B cell (primary cell): ENCODE measurements around the gene AGTPBP1. TPM values are rescaled to one million over a fixed set of nuclear protein-coding genes. Genes with fewer than 3 reads are reported as not detected.

Experiments used
- ATAC-seq: fragments of 200-7000 bp; cut with Tn5 transposase; one replicate; pipeline ENCODE4 v1.10.0; 2021; ENCODE audit warnings: low read depth, mild to moderate bottlenecking, moderate number of reproducible peaks, moderate library complexity
- CTCF ChIA-PET: fragments of 350-600 bp; sonication (Branson Sonifier 250); formaldehyde crosslinking; loops from one replicate; lab custom pipeline; 2021; ENCODE audit warnings: antibody characterized with exemption, inconsistent platforms; lab: Charles Lee
- POLR2A ChIA-PET: fragments of 350-600 bp; sonication (Branson Sonifier 250); formaldehyde crosslinking; loops from one replicate; lab custom pipeline; 2021; ENCODE audit warnings: antibody characterized with exemption; lab: Charles Lee
- DNase-seq: peaks from one replicate; pipeline ENCODE4 v3.0.0; 2013
- H2AFZ ChIP-seq: 2 replicates; pipeline ENCODE4 v1.6.1; 2012; ENCODE audit warnings: mild to moderate bottlenecking, low read depth, low read length; ENCODE audit not compliant: insufficient read depth, poor library complexity, severe bottlenecking
- H3K27ac ChIP-seq, 2 donors: 1 replicate in 1 of 2; 2 replicates in 1 of 2; pipeline ENCODE4 v1.5.1; 2012 to 2013; ENCODE audit warnings: low read length in 2 of 2, mild to moderate bottlenecking in 2 of 2, moderate library complexity in 1 of 2
- H3K27me3 ChIP-seq, 4 experiments: fragments of 200-600 bp in 1 of 4; sonication (generic) in 1 of 4; replicated peaks in 1 of 4; 1 replicate in 2 of 4; 2 replicates in 2 of 4; pipeline versions ENCODE4 v1.6.1 to v1.7.0; 2013 to 2016; ENCODE audit warnings: low read length in 3 of 4, mild to moderate bottlenecking in 2 of 4, mixed read lengths in 1 of 4, moderate library complexity in 1 of 4; ENCODE audit not compliant: insufficient read depth in 4 of 4, control insufficient read depth in 3 of 4; ENCODE audit errors: control extremely low read depth in 1 of 4
- H3K36me3 ChIP-seq, 2 experiments: replicated peaks in 1 of 2; 1 replicate in 1 of 2; 2 replicates in 1 of 2; pipeline versions ENCODE4 v1.6.1 to v1.7.1; 2013; ENCODE audit warnings: low read length in 1 of 2; ENCODE audit not compliant: insufficient read depth in 2 of 2, control insufficient read depth in 1 of 2; ENCODE audit errors: control extremely low read depth in 1 of 2, extremely low read depth in 1 of 2
- H3K4me1 ChIP-seq, 2 donors: fragments of 200-600 bp in 1 of 2; sonication (generic) in 1 of 2; 1 replicate in 1 of 2; 2 replicates in 1 of 2; pipeline versions ENCODE4 v1.5.1 to v1.6.1; 2013 to 2017; ENCODE audit warnings: low read length in 2 of 2; ENCODE audit not compliant: control insufficient read depth in 2 of 2, insufficient read depth in 2 of 2
- H3K4me2 ChIP-seq: replicated peaks from 2 replicates; pipeline ENCODE3; 2012; ENCODE audit warnings: mild to moderate bottlenecking, low read depth, low read length; ENCODE audit not compliant: poor library complexity, severe bottlenecking
- H3K4me3 ChIP-seq, 5 experiments: fragments of 200-600 bp in 1 of 5; sonication (generic) in 1 of 5; 1 replicate in 3 of 5; 2 replicates in 2 of 5; pipeline versions ENCODE4 v1.5.1 to v1.7.0; 2011 to 2016; ENCODE audit warnings: low read length in 4 of 5, mild to moderate bottlenecking in 4 of 5, low read depth in 2 of 5, control low read depth in 1 of 5, moderate library complexity in 1 of 5; ENCODE audit not compliant: insufficient read depth in 1 of 5; ENCODE audit errors: control extremely low read depth in 1 of 5, extremely low read depth in 1 of 5
- H3K79me2 ChIP-seq: fragments of 200-600 bp; sonication (generic); one replicate; pipeline ENCODE4 v1.6.0; 2016; ENCODE audit warnings: low read length; ENCODE audit not compliant: control insufficient read depth, insufficient read depth
- H3K9ac ChIP-seq: fragments of 200-600 bp; sonication (generic); 2 replicates; pipeline ENCODE4 v1.6.1; 2017; ENCODE audit warnings: mild to moderate bottlenecking, low read length, moderate library complexity
- H3K9me3 ChIP-seq, 3 donors: one replicate each; pipeline versions ENCODE4 v1.6.1 to v1.7.1; 2013; ENCODE audit warnings: low read length in 2 of 3; ENCODE audit not compliant: control insufficient read depth in 2 of 3, insufficient read depth in 1 of 3; ENCODE audit errors: control extremely low read depth in 1 of 3
- H4K20me1 ChIP-seq: 2 replicates; pipeline ENCODE4 v1.6.0; 2012; ENCODE audit warnings: mild to moderate bottlenecking, low read length; ENCODE audit not compliant: insufficient read depth, control insufficient read depth, poor library complexity, severe bottlenecking
- H3K27ac Mint-ChIP-seq: one replicate; pipeline ENCODE4 v1.8.0; 2021; ENCODE audit warnings: mixed read lengths
- H3K27me3 Mint-ChIP-seq: one replicate; pipeline ENCODE4 v1.8.0; 2021; ENCODE audit warnings: mixed read lengths
- H3K4me1 Mint-ChIP-seq: one replicate; pipeline ENCODE4 v1.8.0; 2021; ENCODE audit warnings: mixed read lengths
- H3K4me3 Mint-ChIP-seq: one replicate; pipeline ENCODE4 v1.8.0; 2021; ENCODE audit warnings: mixed read lengths
- H3K9me3 Mint-ChIP-seq: one replicate; pipeline ENCODE4 v1.8.0; 2022; ENCODE audit warnings: mixed read lengths; ENCODE audit not compliant: insufficient read depth
- CTCF ChIP-seq: fragments of 200-600 bp; IDR thresholded peaks from one replicate; pipeline ENCODE4 v1.8.0; 2022; ENCODE audit warnings: antibody characterized with exemption, mild to moderate bottlenecking
- EZH2 ChIP-seq: IDR thresholded peaks from 2 replicates; pipeline ENCODE4 v1.6.1; 2012; ENCODE audit warnings: borderline replicate concordance, low read depth, mild to moderate bottlenecking, moderate library complexity, low read length; ENCODE audit not compliant: insufficient read depth, poor library complexity, severe bottlenecking
- WGBS: methylation state at CpG from one replicate; pipeline ENCODE4 v1.1.5; 2013; ENCODE audit warnings: missing lambda C conversion rate; ENCODE audit not compliant: insufficient coverage; 5-methylcytosine and 5-hydroxymethylcytosine counted together
- intact Hi-C: fragments of 100-400 bp; cut with micrococcal nuclease; formaldehyde crosslinking; loops from one replicate; pipeline ENCODE4 v1.10.0; 2022
- polyA plus RNA-seq: library from polyadenylated mRNA; depleted of rRNA; stranded (reverse); fragments of >200 nt; gene quantifications from 2 replicates; pipeline ENCODE4 v1.2.3, GENCODE V29; 2012
- total RNA-seq, 2 donors: library from RNA; stranded (reverse); fragments of 120-200 nt in 1 of 2; gene quantifications; 1 replicate in 1 of 2; 2 replicates in 1 of 2; pipeline versions ENCODE4 v1.2.3 to v1.2.4, GENCODE V29; 2013 to 2022

The AGTPBP1 gene
- total and polyA plus RNA-seq, 2 donors (not counting 1 experiment from before 2014, with no cell fraction given): 7.5 to 33.1 TPM

GRCh38 chr9:85647571-85647970 is 94.2 kb downstream of the AGTPBP1 start:
- no peaks in the 10 kb centered on the region for H3K27me3 ChIP-seq
- Mint-ChIP-seq H3K4me1 (peaks cover 23% of the 10 kb centered on the region), H3K4me3 (peak overlapping the region; percentile 48)

More at GRCh38 chr9:85647571-85647970, 94.2 kb downstream of the AGTPBP1 start:
- DNase-seq (peak; percentile 52), ATAC-seq (peak; percentile 85)
- no peaks in the 10 kb centered on the region for H3K9me3 Mint-ChIP-seq
- WGBS: no CpG with 5 or more reads among the region's 1 CpG
- peak overlapping the region; percentile 62 for H3K27ac Mint-ChIP-seq
- POLR2A ChIA-PET: no interaction called here
- CTCF ChIA-PET: interaction anchor here (0.7 to 2.6 kb wide), 2 partner anchors 37 to 315 kb away, joined by 3 to 13 read pairs; no protein-coding TSS in a partner anchor
- Histone ChIP-seq H3K4me2 (peak overlapping the region; percentile 64), H2AFZ (no peak overlapping the region), H3K4me1 (peaks cover 14 to 16% of the 10 kb centered on the region in 2 donors), H3K36me3 (peaks cover 0 to 5% of the 10 kb centered on the region in 2 experiments), H3K27ac (peak overlapping the region in 1 of 2 donors; percentile 25), H3K9me3 (peaks cover 0 to 4% (median 0%) of the 10 kb centered on the region in 3 donors), H3K79me2 (no peaks in the 10 kb centered on the region), H3K9ac (peak overlapping the region; percentile 8), H4K20me1 (no peaks in the 10 kb centered on the region), H3K4me3 (peak overlapping the region in 1 of 5 experiments; percentile 26)
- H3K27me3 Mint-ChIP-seq: no peaks in the 10 kb centered on the region
- no peak for TF ChIP-seq CTCF
- TF ChIP-seq EZH2: no peak
- intact Hi-C loops: no loop called here
